ENCODE results near the gene OAS2. TPM values are rescaled to one million over a fixed set of nuclear protein-coding genes. Genes with fewer than 3 reads are reported as not detected.
A peak's percentile ranks its signal among the peaks of the same experiment; 100 is the strongest.

The OAS2 gene
- total and polyA plus RNA-seq, 10 of the 15 experiments (the other 5 are each of a cell fraction or from before 2014, with no cell fraction given) = 32.4 to 290 (median 90.2) TPM

GRCh38 chr12:112937741-112938719 is 40.3 kb upstream of the OAS2 start, which contains the start of gene OAS3 (continued):
- TF ChIP-seq E2F8 (IDR thresholded peaks at IDR 0.05; ENCODE audit: low read depth, partially characterized antibody) (peak; percentile 21), HDAC2 (IDR thresholded peaks at IDR 0.05) (no peak), ESRRA (IDR thresholded peaks at IDR 0.05; ENCODE audit: low read length) (no peak), GATAD2B (conservative IDR thresholded peaks at IDR 0.05; ENCODE audit: low read depth) (peak; percentile 89), ZNF207 (IDR thresholded peaks at IDR 0.05; ENCODE audit: borderline replicate concordance) (no peak), ZNF217 (IDR thresholded peaks at IDR 0.05) (no peak; the same call in 1 of the 2 replicates), ATF7 (IDR thresholded peaks at IDR 0.05; ENCODE audit: low read depth) (peak; percentile 37; the same call in 1 of the 2 replicates), TCF3 (IDR thresholded peaks at IDR 0.05; ENCODE audit: borderline replicate concordance, insufficient read depth, low read depth, low read length) (no peak), TBL1XR1 (IDR thresholded peaks at IDR 0.05; ENCODE audit: low read depth, low read length) (no peak), PRDM15 (CRISPR knock-in tag; IDR thresholded peaks at IDR 0.05) (no peak), BCL3 (IDR thresholded peaks at IDR 0.05; ENCODE audit: borderline replicate concordance, insufficient read depth, low read depth, low read length, poor library complexity, severe bottlenecking) (no peak), ZNF687 (IDR thresholded peaks at IDR 0.05) (peak; percentile 27; the same call in 1 of the 2 replicates), CREB1 (IDR thresholded peaks at IDR 0.05; ENCODE audit: low read depth) (no peak), STAT1 (conservative IDR thresholded peaks at IDR 0.05) (no peak), BCL11A (IDR thresholded peaks at IDR 0.05; ENCODE audit: low read depth, low read length) (no peak), JUND (IDR thresholded peaks at IDR 0.05; ENCODE audit: low read depth, low read length) (no peak)
